GM19193 (cell line): ENCODE data around the gene MBP.

ENCODE experiments used
- POLR2A ChIP-seq: IDR thresholded peaks from 4 replicates; pipeline ENCODE4 v1.6.1; 2011; ENCODE audit not compliant: insufficient read depth, insufficient read length; ENCODE audit errors: extremely low read depth

Gene MBP

DNA sequence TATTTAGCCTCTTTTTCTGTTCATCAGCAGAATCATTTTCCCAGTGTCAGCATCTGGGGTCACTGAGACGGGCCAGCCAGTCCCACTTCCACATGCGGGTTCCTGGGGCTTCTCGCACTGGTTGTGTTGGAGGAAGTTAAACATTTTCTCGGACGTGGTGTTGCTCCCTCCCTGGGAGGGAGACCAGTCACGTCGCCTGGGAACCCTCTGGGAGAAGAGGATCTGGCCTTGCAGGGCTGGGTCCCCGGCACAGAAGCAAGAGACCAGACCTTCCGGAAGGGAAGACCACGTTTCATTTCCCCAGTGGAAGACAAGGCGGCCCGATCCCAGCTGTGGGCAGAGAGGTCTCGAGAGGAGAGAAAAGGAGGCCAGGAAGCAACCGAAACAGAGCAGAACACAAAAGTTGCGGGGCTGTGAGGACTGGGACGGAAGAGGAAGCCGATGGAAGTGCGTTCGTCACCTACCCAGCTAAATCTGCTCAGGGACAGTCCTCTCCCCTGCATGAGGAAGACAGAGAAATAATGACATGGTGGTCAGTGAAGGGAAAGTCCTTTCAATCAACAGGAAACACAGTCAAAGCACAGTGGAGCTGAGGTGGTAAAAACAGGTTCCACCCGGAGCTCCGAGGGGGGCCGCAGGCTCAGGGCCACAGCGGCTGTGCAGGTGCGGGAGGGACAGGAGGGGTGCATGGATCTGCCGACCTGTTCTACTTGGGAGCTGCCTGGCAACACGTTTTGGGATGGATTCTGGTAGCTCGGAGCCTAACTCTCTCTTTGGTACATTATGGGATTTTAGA is 144.4 kb downstream of the MBP start:
- no peak for TF ChIP-seq POLR2A

DNA sequence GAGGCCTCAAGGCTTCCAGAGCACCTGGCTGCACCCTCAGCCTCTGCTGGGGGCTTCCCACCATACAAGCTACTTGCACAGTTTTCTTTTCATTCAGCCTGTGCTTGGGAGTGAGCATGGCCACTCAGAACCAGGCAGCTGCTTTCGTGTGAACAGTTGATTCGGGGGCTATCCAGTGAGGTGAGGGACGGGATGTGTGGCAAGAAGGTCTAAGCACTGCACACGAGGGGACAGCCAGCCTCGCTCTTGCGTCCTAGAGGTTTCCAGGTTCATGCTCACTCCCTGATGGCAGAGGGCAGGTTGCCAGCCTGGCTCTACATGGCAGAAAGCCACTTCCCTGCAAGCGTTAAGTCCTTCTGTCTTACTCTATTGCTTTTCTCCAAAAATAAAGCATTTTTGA is 146.2 kb downstream of the MBP start:
- no peak for TF ChIP-seq POLR2A

DNA sequence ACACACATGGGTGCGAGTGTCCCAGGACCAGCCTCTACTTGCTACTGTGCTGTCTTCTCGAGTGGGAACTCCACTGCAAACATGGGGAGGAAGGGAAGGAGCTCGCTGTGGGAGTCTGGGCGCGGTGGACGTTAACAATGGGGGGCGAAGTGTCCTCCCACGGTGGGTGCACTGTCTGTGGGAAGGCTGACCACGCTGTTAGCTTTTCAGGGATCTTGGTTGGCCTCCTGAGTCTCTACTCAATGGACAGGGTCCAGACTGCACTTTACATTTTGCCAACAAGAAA is 146.7 kb downstream of the MBP start:
- TF ChIP-seq POLR2A: no peak

DNA sequence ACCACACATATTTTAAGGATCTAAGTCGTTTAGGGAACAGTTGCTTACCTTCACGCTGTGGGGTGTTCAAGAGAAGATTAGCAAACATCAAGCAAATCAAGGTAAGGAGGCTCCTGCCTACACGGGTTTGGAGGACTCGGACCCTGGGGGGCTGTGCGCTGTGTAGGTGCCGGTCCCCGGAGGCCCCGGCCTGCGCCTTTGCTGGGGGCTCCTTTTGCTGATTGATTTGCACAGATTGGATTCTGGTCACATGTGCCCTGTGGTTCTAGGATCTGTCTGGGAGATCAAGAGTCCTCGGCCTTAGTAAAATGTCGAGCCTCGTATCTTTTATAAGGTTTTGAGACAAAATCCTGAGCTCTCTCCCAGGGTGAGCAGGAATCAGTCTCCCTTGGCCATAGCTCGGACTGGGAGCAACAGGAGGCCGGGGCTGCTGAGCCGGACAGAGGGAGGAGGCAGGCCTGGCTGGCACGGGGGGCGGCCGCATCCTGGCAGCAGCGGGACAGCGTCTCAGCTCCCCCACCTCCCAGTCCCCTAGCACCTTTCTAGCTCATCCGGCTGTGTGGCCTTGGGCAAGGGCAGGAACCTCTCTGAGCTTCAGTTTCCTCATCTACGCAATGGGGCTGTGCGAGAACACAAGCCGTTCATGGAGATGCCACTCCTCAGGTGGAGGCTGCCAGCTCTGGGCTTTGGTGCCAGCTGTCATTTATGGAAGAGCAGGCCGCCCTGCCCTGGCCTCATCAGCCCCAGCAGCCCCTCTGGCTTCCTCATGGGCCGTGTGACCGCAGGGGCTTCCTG is 147.2 kb downstream of the MBP start:
- TF ChIP-seq POLR2A: no peak

DNA sequence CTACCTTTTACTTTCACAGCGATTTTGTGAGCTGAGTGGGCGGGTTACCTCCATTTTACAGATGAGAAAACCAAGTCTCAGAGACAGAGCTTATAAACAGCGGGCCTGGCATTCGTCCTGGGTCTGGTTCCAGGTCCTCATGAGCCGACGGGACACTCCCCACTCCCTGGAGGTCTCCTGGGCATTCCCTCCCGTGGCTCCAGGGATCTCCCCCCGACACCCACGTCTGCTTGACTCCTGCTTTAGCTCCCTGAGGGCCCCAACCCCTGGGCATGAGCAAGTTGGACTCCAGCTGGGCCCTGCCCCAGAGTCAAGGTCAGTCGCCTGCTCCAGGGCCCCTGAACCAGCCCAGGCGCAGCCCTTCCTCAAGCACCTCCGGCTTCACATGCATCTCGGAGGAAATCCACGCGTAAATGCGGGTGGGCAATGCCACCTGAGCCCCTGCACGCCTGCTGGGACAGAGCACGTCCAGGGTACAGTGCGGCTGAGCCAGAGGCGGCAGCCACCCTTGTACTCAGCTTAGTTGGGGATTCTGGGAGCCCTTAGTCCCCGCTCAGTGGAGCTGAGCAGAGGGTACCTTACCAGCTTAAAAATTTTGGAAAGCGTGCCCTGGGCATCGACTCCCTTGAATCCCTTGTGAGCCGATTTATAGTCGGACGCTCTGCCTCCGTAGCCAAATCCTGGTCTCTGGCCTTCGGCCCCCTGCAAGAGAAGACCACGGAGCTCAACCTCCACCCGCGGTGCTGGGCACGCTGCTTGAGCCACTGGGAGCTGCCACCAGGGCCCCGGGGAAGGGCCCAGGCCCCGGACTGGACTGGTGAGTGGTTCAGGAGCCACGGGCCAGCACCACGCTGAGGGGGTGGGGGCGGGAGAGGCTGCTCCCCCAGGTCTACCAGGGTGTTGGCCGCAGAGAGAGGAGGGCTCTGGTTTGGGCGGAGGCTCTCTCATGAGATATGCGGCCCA is 148.1 kb downstream of the MBP start:
- TF ChIP-seq POLR2A: no peak

DNA sequence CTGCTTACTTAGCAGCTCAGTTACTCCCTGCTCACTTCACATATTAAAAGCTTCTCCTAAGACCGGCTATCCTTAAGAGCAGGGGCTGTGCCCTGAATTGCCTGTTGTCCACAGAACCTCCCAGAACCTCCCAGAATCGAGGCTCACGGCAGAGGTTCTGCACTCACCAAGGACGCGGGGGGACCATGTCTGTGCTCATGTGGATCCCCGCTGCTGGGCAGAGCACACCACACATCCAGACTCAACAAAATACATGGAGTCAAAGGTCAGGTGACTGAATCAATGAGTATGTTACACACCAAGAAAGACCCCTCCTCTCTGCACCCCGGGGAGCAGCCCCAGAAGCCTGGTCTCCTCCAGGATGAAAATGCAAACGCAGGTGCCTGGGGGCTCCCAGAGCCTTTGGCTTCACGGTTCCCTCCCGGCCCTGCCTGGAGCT is 149.0 kb downstream of the MBP start:
- no peak for TF ChIP-seq POLR2A

DNA sequence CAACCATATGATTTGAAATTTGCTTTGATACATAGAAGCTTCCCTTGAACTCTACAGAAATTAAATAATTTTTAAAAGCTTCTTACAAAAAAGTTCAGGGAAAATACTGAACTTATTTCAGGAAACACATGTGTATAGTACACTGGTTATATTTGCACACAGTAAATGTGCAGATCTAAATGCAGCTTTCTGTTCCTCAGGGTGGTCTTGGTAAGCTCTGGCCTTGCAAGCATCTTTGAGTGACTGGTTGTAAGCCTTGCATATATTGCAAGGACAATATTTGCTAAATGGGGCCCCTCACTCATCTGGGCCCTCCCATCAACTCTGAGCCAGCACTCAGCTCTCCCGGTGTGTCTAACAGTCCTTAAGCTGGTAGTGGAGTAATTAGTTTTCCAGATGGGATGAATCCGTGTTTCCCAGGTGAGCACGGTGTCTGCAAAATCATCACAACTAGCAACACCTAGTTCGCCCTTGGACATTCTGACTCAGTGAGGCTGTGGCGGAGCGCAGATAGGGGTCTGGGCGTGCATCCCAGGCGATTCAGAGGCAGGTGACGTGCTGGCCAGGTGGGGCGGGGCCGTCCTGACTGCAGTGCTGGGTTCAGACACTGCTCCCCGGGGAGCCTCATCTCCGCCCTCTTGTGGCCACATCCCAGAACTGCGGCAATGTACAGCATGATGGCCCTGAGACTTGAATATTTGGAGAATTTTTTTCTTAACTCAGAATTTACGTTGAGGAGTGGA is 149.6 kb downstream of the MBP start:
- TF ChIP-seq POLR2A: no peak

DNA sequence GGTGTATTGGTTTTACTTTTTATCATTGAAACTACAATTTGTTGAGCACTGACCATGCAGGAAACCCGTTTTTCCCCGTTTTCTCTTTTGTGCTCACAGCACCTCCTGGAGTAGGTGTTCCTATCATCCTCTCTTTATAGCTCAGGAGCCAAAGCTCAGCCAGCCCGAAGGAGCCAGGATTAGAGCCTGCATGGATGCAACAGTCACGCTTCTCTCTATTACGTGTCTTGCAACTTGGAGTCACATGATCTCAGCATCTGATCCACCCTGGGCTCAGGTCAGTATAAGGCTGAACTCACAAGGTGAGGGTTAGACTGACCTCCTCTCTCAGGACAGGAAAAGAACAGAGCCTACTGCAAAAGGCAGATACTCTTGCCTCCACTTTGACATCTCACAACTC is 150.5 kb downstream of the MBP start:
- TF ChIP-seq POLR2A: no peak

DNA sequence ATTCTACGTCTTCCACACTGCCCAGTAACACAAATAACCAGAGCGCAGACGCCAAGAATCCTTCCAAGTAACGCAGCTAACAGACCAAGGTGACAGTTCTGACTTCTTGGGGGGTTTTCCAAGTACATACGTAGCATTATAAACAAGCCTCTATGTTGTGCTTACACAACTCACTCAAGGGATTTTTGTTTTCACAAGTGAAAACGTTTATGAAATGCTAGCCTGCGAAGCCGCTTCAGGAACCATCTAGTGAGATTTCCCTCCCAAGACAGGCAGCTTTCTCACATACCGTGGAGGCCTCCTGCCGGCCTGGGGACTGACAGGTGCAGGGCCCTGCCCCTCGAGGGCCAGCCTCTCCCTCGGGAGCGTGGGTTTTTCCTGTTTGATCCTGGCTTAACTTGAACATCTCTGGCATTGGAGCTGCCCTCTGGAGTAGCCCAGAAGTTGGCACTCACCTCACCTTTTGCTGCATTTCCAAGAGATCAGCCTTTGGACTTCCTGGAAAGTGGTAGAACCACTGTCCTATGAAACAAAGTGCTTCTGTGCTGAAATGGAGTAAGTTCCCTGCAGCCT is 151.1 kb downstream of the MBP start:
- no peak for TF ChIP-seq POLR2A

DNA sequence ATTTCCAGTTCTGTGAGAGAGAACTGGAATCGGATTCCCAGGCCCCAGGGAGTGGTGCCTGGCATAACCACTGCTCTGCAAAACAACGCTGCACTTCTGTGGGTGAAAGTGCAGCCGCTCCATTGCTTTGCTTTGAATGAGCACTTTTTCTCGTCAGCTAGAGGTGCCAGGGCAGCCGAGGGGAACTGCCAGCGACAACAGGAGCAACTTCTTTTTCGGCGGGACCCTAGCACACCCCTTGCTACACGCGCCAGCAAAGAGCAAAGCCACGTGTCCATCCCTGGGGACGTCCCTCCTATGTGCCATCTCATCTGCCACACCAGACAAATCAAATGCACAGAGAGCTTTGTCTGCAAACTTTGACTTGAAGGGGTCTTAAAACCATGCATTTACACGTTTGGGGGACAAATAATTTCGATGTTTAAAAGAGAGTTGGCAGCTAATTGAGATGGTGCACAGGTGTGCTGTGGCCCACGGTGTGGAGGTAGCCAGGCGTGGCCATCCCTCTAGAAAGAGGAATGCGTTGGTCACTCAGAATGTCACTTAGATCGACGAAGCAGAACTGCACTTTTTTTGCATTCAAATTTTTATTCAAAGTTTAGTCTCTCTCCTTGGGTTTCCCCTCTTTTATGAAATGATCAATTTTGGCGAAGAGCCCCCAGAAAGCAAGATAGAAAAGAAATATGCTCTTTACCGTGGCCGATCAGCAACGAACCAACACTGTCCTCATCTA is 151.8 kb downstream of the MBP start:
- no peak for TF ChIP-seq POLR2A

DNA sequence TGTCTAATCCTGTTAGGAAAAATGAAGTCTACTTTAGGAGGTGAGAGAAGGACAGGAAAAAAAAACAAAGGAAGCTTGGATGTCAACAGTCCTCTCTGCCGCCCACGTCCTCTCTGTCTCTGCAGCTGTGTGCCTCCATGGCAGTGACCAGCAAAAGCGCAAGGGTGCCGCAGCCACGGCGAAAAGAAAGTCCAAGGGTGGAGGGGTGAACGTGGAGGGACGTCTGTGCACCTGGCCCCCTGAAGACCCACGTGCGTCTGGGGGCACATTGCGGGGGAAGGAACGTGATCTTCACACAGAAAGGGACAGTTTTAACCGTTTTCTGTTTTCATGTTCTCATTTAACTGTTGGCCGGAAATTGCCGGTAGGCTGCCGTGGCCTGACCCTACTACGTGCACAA is 152.7 kb downstream of the MBP start:
- TF ChIP-seq POLR2A: no peak

DNA sequence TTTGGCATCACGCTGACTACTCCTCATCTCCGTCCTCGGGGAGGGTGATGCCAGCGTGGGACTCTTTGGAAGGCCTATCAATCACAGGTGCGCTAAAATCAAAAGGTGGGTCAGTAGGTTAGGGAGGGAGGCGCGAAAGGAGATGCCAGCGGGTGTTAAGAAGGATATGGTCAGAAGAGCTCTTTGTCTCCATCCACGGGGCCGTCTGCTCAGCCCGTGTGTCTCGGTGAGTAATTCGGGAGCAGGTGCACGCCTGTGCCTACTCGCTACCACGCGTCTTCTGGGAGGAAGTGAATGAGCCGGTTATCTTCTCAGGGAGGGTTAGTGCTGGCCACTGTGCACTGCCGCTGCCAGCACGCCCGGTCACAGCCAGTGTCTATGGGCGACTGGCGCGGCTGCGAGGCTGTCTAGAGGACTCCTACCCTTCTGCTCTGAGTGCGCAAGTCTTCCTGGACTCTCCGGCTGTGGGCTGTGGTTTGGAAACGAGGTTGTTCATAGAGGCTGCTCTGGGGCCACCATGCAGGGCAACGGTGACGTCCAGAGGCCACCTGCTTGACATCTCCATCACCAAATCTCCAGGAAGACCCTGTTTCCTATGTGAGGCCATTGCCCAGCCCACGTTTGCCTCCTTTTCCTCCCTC is 153.4 kb downstream of the MBP start:
- no peak for TF ChIP-seq POLR2A

DNA sequence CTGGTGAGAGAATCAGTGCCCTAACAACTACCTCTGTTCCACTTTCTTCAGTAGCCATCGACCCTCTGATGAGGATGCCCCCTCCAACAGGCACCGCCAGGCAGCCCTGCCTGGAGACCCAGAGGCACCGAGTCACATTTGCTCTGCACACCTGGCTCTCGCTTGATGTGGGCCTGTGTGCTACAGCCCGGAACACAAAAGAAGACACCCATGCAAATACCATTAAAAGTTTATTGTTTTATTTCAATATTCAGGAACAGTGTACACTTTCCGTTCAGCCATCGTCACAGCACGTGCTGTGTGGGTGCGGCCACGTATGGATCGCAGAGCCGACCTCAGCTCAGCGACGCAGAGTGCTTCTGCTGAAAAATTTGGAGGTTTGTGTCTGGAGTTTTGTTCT is 154.0 kb downstream of the MBP start:
- no peak for TF ChIP-seq POLR2A

DNA sequence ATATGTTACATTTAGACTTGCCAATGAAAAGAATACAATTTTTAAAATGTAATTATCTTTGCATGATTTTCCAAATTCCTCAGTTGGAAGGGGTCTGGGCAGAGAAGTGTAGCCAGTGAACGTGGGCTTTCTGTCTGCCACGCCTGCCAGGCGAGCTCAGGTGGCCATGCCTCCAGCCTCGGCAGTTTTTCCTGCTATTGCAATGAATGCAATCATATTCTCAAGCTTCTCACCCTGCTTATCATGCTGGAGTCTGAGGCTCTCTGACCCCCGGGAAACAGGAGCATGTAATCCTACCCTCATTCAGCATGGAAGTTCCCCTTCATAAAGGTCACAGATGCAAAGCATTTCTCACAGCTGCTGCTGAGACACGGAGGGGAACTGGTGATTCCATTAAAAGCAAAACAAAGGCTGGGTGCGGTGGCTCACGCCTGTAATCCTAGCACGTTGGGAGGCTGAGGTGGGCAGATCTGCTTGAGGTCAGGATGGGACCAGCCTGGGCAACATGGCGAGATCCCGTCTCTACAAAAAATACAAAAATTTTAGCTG is 154.8 kb downstream of the MBP start:
- no peak for TF ChIP-seq POLR2A
